ENCODE data around the gene REV3L. TPM values are rescaled to one million over a fixed set of nuclear protein-coding genes. Genes with fewer than 3 reads are reported as not detected.

The REV3L gene
- total and polyA plus RNA-seq, 2 of the 8 experiments (the other 6 are each of a cell fraction or from before 2014, with no cell fraction given), result 2.1 to 6.6 TPM

DNA sequence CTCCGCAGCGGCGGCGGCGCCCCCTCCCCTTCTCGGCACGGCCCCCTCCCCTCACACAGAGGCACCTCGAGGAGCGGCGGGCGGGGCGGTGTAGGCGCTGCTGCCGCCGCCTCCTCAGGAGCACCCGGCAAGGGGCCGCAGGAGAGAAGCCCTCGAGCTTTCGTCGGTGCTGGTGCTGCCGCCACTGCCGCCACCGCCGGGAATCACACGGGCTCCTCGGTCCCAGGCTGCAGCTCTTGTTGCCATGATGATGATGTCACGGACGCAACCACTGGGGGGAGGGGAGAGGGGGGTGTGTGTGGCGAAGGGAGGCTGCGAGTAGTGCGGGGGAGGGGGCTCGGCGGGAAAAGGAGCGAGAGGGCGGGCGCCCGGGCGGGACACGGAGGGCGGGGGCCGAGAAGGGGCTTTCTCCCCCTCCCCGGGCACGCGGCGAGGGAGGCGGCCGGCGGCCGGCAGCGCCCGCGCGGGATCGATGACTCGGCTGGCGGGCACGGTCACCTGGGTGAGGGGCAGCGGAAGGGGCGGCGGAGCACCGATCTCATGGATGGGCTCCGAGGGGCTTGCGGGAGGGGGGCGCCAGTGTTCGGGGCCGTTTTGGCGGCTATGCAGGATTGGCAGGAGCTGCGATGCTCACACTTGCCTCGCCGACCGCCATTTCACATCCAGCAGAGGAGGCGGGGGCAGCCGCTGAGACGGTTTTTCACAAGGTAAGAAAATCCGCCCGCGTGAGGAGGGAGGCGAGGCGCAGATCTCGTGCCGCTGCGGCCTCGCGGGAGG, at the start of gene REV3L (continued):
- no peak; the same call in 1 of the 2 replicates for TF ChIP-seq CHD1 (IDR thresholded peaks at IDR 0.05; ENCODE audit: low read depth, low read length)
- TF ChIP-seq RAD21 (IDR thresholded peaks at IDR 0.05 in 1 of 2, conservative IDR thresholded peaks at IDR 0.05 in 1 of 2; ENCODE audit: low read depth in 2 of 2, low read length in 2 of 2), result 0 out of 4 replicates have a peak, but pooled peaks of 1 of the 2 experiments have one; percentile 6
- no peak for TF ChIP-seq KDM1A (IDR thresholded peaks at IDR 0.05; ENCODE audit: borderline replicate concordance, low read length)
- TF ChIP-seq CREB1 (IDR thresholded peaks at IDR 0.05), result peak; percentile 82
- peak; percentile 48; the same call in 1 of the 2 replicates for TF ChIP-seq JUND (IDR thresholded peaks at IDR 0.05; ENCODE audit: low read length)
- TF ChIP-seq BRCA1 (IDR thresholded peaks at IDR 0.05; ENCODE audit: low read depth, low read length), result peak; percentile 58
- TF ChIP-seq, protein P1, sequence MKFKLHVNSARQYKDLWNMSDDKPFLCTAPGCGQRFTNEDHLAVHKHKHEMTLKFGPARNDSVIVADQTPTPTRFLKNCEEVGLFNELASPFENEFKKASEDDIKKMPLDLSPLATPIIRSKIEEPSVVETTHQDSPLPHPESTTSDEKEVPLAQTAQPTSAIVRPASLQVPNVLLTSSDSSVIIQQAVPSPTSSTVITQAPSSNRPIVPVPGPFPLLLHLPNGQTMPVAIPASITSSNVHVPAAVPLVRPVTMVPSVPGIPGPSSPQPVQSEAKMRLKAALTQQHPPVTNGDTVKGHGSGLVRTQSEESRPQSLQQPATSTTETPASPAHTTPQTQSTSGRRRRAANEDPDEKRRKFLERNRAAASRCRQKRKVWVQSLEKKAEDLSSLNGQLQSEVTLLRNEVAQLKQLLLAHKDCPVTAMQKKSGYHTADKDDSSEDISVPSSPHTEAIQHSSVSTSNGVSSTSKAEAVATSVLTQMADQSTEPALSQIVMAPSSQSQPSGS (IDR thresholded peaks at IDR 0.05; ENCODE audit: low read length), result no peak
- no peak for TF ChIP-seq SIRT6 (IDR thresholded peaks at IDR 0.05; ENCODE audit: low read length)
- TF ChIP-seq TEAD4 (IDR thresholded peaks at IDR 0.05; ENCODE audit: low read depth, low read length), result no peak
- no peak for TF ChIP-seq POU5F1 (IDR thresholded peaks at IDR 0.05; ENCODE audit: low read depth, low read length)
- no peak for TF ChIP-seq SP1 (IDR thresholded peaks at IDR 0.05; ENCODE audit: low read depth, low read length)
- TF ChIP-seq NRF1 (IDR thresholded peaks at IDR 0.05; ENCODE audit: low read depth, low read length), result no peak
- TF ChIP-seq MAFK (IDR thresholded peaks at IDR 0.05; ENCODE audit: low read depth, low read length), result no peak
- no peak for TF ChIP-seq CTBP2 (IDR thresholded peaks at IDR 0.05; ENCODE audit: borderline replicate concordance, insufficient read depth, insufficient read length, low read length)
- TF ChIP-seq, protein P2, sequence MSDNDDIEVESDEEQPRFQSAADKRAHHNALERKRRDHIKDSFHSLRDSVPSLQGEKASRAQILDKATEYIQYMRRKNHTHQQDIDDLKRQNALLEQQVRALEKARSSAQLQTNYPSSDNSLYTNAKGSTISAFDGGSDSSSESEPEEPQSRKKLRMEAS (IDR thresholded peaks at IDR 0.05), result peak; percentile 63; the same call in 1 of the 2 replicates
- no peak for TF ChIP-seq RXRA (IDR thresholded peaks at IDR 0.05; ENCODE audit: insufficient read depth, low read depth, low read length)
- peak; percentile 71; the same call in 1 of the 2 replicates for TF ChIP-seq POLR2AphosphoS5 (IDR thresholded peaks at IDR 0.05; ENCODE audit: low read depth, low read length)
- peak in 1 of 2 experiments; percentile 18; a peak in 1 of 3 replicates for TF ChIP-seq POLR2A (IDR thresholded peaks at IDR 0.05; ENCODE audit: control extremely low read depth in 1 of 2, low read depth in 2 of 2, low read length in 2 of 2)
- 0 out of 2 replicates have a peak, but pooled peaks have one; percentile 36 for TF ChIP-seq GTF2F1 (IDR thresholded peaks at IDR 0.05; ENCODE audit: borderline replicate concordance, low read depth, low read length)
- peak; percentile 58; the same call in 1 of the 2 replicates for TF ChIP-seq RFX5 (IDR thresholded peaks at IDR 0.05; ENCODE audit: borderline replicate concordance, low read depth, low read length)
- no peak for TF ChIP-seq BCL11A (IDR thresholded peaks at IDR 0.05; ENCODE audit: low read depth in 2 of 2, low read length in 2 of 2)
- no peak for TF ChIP-seq BACH1 (IDR thresholded peaks at IDR 0.05; ENCODE audit: low read length)
- TF ChIP-seq CBX8 (IDR thresholded peaks at IDR 0.05; ENCODE audit: borderline replicate concordance, low read depth, low read length), result no peak

Data from H1 (cell line).